ENCODE measurements around the gene TNFAIP6.

DNA sequence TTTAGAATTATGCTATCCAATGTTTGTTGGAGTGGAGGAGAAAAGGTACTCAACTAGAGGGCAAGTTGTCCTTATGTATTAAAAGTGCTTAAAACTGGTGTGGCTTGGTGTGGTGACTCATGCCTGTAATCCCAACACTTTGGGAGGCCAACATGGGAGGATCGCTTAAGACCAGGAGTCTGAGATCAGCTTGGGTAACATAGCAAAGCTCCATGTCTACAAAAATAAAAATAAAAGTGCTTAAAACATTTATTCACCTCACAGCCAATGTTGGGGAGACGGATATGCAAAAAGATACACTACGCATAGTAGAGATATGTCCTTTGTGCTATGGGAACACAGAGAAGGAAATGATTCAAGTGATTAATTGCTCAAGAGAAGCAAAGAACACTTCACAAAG is 19.3 kb upstream of the TNFAIP6 start:
- no peak for TF ChIP-seq EZH2phosphoT487 (IDR thresholded peaks at IDR 0.05; ENCODE audit: low read length)
- TF ChIP-seq, protein P1, sequence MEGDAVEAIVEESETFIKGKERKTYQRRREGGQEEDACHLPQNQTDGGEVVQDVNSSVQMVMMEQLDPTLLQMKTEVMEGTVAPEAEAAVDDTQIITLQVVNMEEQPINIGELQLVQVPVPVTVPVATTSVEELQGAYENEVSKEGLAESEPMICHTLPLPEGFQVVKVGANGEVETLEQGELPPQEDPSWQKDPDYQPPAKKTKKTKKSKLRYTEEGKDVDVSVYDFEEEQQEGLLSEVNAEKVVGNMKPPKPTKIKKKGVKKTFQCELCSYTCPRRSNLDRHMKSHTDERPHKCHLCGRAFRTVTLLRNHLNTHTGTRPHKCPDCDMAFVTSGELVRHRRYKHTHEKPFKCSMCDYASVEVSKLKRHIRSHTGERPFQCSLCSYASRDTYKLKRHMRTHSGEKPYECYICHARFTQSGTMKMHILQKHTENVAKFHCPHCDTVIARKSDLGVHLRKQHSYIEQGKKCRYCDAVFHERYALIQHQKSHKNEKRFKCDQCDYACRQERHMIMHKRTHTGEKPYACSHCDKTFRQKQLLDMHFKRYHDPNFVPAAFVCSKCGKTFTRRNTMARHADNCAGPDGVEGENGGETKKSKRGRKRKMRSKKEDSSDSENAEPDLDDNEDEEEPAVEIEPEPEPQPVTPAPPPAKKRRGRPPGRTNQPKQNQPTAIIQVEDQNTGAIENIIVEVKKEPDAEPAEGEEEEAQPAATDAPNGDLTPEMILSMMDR (IDR thresholded peaks at IDR 0.05; ENCODE audit: low read length): no peak
- no peak for TF ChIP-seq EZH2 (optimal IDR thresholded peaks at IDR 0.05; ENCODE audit: low read depth, low read length)

Data from MM.1S (cell line).